GM21423 (cell line): ENCODE results near the gene SNAP25.

Experiments used
- ATAC-seq: cut with Tn5 transposase; IDR thresholded peaks from one replicate; pipeline ENCODE4 v1.9.1; 2021; ENCODE audit warnings: mild to moderate bottlenecking, moderate library complexity; ENCODE audit not compliant: unreplicated experiment

Gene SNAP25

DNA sequence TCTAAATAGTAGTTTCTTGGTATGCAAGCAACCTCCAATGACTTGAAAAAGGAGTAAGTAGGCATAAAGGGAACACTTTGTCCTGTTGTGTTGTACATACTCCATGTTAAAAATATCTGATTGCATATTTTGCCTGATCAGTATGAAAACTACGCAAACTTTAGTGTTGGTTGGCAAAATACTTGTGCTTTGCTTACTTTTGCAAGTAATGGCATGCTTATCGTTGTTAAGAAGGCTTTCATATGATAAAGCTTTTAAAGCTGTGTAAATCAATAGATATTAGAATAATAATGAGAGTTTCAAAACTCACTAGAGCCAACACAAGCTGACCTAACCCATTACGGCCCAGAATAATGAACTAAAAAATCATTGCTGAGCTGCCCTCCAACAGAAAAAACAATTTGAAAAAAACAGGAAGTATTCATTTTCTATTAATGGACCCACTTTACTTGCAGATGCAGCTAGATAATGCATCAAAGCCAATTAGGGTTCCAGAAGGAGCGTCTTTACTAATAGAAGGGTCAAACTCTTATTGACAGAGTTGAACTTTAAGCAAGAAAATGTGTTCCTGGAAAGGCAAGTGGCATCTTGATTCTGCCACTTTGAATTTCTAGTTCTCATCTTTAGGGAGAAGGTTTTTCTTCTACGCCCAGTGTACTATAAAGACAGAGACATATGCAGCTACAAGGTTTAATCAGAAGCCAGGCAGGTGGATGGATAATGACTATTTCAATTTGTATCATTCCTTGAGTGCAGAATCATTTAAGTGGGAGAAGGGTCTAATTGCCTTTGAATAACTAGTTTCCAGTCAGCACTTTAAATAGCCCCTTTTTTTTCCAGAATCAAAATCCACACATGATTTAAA is 82.2 kb downstream of the SNAP25 start:
- no peak for ATAC-seq

DNA sequence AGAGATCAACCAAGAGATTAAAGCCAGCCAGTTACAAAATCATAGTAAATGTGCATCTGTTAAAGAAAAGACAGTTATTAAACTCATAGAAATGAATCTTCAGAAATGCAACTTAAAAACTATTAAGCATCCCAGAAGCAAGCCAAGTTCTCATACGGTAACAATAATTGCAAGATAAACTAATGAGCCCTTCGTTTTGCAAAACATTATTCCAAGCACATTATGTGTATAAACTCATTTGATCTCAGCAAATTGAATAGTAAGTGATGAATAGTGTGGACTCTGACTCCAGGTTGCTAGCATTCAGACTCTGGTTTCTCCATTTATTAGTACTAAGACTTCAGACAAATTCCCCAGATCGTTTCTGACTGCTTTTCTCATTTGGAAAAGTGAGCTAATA is 85.2 kb downstream of the SNAP25 start:
- no peak for ATAC-seq

DNA sequence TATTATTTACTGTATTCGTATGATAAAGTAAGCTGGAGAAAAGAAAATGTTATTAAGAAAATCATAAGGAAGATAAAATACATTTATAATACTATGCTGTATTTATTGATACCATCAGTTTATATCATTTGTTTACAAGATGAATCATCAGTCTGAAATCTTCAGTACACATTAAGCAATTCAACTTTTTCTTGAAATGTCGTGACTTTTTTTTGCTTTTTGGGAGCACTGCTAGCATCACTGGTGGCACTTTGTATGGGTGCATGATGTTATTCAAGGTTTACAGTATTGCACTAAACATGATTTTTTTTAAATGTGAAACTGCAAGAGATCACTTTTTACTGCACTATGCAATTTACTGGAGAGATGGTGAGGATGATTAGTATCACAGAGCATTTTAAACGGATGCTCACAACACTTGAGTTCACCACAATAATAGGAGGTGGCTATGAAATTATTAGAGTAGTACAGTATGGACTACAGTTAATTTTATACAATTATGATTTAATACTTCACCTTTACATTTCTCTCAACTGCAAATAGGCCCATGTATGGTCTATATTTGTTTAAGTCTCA is 85.9 kb downstream of the SNAP25 start:
- no peak for ATAC-seq

DNA sequence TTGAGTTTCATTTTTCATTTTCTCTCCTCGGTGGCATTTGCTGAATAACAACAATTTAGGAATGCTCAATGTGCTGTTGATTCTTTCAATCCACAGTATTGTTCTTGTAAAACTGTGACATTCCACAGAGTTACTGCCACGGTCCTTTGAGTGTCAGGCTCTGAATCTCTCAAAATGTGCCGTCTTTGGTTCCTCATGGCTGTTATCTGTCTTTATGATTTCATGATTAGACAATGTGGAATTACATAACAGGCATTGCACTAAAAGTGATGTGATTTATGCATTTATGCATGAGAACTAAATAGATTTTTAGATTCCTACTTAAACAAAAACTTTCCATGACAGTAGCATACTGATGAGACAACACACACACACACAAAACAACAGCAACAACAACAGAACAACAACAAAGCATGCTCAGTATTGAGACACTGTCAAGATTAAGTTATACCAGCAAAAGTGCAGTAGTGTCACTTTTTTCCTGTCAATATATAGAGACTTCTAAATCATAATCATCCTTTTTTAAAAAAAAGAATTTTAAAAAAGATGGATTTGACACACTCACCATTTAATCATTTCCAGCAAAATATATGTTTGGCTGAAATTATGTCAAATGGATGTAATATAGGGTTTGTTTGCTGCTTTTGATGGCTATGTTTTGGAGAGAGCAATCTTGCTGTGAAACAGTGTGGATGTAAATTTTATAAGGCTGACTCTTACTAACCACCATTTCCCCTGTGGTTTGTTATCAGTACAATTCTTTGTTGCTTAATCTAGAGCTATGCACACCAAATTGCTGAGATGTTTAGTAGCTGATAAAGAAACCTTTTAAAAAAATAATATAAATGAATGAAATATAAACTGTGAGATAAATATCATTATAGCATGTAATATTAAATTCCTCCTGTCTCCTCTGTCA is 88.1 kb downstream of the SNAP25 start:
- ATAC-seq, result no peak

DNA sequence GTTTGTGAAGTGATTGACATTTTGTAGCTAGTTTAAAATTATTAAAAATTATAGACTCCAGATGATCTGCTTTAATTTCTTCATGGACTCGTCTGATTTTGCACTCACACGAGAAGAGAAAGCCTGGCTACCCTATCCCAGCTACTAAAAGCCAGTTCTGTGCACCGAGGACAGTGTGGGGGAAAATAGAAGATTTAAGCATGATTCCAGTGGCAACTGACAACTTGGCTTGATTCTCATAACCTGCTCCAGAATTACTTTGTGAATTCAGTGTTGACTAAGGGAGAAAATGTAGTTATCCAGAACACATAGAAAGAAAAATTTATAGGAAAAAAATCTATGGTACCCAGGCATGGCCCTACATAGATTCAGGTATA is 88.7 kb downstream of the SNAP25 start:
- no peak for ATAC-seq

DNA sequence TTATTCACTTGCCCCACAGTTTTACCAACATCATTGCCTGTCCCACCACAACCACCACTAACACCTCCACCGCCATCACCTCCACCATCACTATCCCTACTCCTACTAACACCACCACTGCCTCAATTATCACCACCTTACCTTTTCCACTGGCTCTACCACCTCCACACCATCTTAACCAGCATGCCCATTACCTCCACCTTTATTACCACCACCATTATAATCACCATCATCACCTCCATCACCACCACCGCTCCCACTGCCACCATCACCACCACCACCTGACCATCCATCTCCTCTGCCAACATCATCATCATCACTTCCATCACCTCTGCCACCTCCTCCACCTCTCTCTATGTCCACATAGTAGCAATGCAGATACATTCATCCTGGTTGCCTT is 90.0 kb downstream of the SNAP25 start:
- no peak for ATAC-seq

DNA sequence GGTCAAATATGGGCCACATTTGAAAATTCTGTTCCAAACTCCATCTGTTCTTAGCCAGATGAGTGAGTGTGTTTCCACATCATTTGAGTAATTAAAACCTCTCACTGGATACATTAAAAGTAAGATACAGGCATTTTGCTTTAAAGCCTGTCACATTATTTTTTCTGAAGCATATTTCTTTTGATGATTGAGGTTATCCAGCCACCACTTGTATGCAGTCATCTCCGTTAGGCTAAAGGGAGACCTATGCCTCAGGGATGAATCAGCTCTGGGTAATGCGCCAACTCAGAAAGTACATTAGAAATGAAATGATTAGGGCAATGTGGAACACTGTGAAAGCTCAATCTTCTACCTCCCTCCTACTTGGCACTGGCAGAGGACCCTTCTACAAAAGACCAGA is 90.7 kb downstream of the SNAP25 start:
- no peak for ATAC-seq

DNA sequence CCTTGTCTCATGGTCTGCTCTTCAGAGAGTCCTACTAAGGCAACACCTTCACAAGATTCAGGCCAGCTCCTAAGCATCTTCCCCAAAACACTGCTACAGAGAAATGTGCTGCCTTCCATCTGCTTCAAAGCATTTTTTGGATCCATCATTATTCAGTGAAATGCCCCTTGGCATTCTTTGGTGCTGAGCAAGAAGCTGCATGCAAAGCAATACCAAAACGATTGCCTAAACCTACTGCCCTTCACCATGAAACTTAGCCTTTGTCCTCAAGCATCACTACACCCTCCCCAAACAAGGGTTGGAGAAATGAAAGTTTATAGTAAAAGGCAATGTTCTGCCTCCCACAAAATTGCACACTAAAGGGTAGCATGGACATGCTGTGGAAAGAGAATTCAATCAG is 93.5 kb downstream of the SNAP25 start:
- ATAC-seq, result no peak

DNA sequence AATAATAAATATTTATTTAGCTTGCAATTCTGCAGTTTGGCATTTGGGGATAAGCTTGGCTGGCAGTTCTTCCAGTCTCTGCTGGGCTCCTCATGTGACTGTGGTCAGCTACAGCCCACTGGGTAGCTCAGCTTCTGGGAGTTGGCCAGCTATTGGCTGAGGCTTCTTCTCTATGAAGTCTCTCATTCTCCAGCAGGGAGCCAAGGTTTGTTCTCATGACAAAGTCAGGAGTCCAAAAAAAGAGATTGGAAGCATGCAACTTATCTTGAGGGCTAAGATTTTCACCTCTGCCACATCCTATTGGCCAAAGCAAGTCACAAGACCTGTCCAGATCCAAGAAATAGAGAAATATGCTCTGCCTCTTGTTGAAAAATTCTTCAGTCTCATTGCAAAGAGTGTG is 94.6 kb downstream of the SNAP25 start:
- ATAC-seq, result no peak

DNA sequence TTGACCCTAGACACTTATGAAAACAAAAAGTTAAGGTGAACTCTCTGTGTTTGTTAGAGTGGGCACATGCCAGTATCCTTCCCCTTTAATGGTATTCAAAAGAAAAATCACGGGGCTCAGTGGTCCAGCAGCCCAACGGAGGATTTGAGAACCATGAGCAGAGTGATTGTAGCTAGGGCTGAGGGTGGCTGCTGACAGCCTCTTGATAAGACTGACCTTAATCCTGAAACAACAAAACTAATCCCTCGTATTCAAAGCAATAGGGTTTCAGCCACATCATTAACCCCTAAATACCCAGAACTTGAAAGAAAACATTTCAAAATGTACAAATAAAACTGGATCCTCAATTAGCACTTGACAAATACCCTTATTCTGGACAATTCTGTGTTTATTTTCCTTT is 95.1 kb downstream of the SNAP25 start:
- no peak for ATAC-seq

DNA sequence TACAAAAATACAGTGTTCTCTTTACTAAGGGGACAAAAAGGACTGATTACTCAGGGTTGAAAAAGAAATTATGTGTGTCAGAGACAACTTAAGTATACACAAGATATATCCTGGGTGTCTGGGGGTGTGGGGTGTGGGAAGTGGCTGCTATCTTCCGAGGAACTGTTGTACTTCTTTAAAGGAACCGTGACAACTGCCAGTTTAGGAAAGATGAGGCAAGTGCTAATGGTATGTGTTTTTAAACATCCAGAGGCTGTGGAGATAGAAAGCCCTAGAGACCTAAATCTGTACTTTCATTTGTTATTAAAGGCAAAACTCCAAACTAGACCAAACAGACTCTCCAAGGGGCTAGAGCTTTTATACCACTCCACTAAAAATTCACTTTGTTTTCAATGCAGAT is 95.6 kb downstream of the SNAP25 start:
- ATAC-seq, result no peak

DNA sequence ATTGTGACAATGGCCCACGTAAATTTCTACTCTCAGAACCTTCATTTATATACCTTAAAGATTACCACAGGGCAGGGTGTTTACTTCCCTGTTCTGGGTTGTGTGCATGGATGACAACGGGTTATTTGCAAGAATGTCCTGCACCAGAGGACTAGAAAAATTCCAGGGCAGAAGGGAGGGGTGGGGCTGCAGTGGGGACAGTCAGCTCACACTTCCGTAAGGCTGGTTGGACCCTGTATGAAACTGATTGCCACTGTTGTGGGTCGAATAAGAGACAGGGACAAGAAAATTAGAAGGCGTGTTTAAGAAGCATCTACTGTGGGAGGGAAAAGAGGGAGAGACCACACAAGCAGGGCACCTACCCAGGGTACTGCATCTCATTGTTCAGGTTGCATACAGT is 96.5 kb downstream of the SNAP25 start:
- ATAC-seq, result no peak

DNA sequence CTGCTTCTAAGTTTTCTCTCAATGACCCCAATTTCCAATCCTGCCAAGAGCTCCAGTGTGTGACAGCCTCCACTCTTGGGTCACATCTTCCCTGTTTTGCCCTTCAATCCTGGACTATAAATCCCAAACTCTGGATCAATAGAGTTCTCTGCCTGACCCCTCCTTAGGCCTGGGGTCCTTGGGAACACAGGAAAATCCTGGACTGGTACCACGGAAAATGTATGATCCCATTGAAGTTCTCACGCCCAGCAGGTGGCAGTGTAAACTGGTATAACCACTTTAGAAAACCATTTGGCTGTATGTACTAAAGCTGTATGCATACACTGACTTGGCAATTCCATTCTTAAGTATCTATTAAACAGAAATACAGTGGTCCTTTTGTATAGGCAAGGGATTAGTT is 98.0 kb downstream of the SNAP25 start:
- ATAC-seq, result no peak

DNA sequence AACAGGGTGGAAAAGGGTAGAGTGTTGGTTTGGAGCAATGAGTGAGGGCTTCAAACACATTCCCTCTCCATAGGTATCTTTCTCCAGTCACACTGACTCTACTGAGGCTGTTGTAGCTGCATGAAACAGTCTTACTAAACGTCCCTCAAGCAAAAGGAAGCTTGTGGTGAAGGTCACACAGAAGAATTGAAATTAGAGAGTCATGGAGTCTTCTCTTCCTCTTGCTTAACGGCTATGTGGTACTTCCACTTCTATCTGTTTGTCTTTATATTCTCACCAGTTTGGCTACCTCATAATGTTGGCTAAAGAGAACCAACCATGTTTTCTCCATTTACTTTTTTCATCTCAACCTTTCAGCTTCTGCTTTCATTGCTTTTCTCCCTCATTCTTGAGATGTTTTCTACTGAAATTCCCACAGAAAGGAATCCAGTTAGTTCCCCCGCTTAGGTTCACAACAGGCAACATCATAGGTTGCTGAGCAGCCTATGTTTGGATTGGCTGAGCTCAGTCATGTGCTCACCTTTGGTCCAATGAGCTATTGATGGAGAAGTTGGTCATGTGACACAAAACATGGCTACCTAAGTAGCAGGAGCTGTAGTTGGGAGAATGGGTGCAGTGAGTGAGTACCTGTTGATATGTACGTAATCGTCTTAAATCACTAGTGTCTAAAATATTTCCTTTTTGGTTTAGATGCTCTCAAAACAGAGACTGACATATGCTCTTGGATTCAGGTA is 99.8 kb downstream of the SNAP25 start:
- no peak for ATAC-seq

DNA sequence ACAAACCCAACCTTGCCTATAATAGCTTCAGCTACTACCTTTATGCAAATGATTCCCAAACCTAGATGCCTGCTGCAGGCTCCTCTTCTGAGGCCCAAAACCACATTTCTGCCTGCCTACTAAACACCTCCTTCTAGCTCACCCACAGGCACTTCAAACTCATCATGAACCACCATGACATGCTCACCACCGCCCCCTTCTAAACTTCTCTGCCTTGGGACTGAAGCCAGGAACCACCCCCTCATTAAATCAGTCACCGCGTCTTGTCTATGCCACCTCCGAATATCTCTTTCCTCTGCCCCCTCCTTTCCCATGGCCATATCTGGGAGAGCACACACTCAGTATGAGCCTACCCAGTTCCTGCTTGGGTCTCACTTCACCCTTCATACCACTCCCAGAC is 101.2 kb downstream of the SNAP25 start:
- no peak for ATAC-seq

DNA sequence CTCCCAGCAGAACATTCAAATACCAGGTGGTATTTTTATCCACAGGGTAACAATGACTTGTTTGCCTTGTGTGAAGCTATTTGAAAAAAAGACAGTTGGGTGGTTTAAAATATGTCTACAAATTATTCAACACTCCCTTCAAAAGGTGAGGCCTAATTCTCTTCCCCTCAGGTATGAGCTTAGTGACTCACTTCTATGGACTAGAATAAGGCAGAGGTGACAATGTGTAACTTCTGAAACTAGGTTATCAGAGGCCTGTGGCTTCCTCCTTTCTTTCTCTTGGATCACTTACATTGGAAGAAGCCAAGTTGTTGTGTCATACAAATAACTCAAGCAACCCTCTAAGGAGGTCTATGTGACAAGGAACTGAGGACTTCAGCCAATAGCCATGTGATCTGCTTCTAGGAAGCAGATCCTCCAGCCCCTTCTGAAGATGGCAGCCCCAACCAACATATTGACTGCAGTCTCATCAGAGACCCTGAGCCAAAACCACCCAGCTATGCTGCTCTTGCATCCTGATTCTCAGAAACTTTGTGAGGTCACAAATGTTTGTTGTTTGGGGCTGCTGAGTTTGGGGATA is 102.6 kb downstream of the SNAP25 start:
- no peak for ATAC-seq

DNA sequence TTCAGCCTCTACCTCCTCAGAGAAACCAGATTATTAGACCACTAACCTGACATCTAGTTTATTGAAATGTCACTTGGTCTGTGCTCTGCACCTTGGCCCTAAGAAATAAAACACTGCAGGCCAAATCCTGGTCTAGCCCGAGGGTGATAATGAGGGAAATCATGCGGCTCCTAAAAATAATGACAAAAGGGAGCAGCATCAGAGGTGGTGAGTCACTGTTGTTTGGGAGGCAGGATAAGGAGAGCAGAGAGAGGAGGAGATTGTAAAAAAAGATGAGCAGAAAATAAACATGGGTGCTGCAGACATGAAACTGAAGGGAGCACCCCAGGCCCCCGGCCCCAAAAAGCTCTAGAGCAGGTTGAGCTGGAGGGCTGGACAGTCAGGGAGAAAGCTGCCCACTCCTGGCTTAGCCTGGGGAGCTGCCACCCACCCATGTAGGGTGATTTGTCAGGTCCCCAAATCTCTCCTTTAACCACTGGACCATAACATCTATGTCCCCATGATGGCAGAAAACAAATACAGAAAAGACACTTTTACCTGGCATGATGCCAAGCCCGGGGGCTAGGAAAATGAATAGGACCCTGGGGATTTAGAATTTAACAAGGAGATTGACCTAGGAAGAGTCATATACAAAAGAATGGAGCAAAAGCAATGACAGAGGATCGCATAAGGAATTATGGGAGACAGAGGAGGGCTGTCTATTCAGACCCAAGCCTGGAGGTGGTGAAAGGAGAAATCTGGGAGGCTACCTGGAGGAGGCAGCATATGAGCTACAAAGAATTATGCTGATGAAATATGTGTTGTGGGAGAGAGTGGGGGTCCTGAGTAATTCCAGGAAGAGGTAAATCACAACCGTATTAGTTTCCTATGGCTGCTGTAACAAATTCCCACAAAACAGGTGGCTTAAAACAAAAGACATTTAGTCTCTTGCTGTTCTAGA is 103.7 kb downstream of the SNAP25 start:
- no peak for ATAC-seq

DNA sequence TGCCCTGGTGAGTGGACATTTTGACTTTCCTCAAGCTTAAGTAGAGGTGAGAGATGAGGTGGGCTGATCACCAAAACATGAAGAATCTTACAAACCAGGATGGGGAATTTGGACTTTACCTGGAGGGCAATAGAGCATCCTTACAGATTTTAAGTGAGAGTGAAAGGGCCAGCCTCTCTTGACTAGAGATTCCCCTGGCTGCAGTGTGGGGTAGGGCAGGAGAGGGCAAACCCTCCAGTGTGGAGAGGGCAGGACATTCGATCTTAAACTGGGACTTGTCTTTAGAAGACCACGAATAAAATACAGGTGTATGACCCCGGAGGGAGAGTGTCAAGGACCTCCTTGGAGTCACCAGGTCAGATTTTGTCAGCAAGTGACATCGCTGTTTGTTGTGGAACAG is 105.1 kb downstream of the SNAP25 start:
- no peak for ATAC-seq

DNA sequence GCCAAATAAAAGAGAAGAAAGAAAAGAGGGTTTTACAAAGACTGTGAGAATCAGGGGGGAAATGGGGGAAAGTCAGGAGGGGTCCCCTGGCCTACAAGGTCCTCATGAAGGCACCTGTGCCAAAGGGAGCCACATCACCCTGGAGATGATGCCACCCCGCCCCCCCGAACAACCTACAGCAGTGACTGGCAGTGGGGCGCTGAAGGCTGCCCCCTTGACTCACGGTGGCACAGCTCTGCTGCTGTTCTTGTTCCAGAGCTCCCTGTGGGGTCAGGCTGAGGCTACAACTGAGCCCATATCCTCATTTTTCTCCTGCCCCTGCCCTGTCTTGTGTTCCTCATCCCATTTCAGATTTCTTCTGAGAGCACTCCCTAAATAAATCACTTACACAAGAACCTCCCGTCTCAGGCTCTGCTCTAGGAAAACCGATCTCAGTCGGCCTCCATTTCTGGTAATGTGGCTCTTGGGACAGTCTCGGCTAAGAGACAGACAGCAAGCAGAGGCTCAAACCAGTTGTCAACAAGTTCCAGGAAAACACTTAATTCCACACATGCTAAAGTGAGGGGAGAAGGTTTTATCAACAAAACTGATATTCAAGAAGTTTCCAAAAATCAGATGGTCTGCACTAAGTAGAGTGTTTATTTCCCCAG is 105.7 kb downstream of the SNAP25 start:
- ATAC-seq, result no peak
